Measurements from ENCODE around the gene SLC17A6. TPM values are rescaled to one million over a fixed set of nuclear protein-coding genes. Genes with fewer than 3 reads are reported as not detected.

SLC17A6 gene
- total RNA-seq, 1 donor from 2014 or later, result not detected

DNA sequence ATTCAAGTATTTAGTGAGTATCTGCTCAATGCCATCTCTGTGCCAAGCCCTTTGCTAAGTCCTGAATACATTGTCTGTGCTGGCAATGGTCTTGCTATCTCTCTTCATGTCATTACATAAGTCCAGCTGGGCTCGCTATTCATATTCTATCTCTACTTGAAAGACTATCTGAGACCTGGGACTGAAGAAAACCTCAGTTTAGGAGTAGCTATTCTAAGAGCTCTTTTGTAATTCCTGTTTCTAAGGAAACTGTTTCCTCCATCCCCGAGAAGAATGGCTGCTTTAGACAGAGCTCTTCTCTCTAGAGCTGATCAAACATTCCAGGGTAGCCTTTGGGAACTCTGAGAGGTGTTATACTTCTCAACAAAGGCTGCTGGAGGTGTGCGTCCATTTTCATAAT lies 33.0 kb downstream of the SLC17A6 start:
- ATAC-seq (ENCODE audit: poor library complexity) (no peak), DNase-seq (no peak)
- intact Hi-C loops (cut with DNase I), result no loop called here

DNA sequence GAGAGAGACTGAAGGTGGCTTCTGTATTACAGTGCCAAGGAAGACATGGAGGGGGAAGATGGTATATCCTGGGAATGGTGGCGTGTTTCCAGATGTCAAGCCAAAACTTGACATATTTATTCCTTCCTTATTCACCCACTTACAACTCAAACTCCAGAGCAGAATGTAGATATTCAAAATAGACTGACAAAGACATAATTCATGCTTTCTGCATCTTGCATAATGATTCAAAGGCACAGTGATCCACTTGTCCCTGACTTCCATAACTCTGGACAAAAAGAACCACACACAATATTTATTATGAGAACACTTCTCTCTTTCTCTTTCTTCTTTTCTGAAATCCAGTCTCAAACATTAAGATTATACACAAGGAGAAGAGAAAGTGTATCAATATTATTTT lies 48.9 kb downstream of the SLC17A6 start:
- ATAC-seq (ENCODE audit: poor library complexity), result no peak
- no peak for DNase-seq

DNA sequence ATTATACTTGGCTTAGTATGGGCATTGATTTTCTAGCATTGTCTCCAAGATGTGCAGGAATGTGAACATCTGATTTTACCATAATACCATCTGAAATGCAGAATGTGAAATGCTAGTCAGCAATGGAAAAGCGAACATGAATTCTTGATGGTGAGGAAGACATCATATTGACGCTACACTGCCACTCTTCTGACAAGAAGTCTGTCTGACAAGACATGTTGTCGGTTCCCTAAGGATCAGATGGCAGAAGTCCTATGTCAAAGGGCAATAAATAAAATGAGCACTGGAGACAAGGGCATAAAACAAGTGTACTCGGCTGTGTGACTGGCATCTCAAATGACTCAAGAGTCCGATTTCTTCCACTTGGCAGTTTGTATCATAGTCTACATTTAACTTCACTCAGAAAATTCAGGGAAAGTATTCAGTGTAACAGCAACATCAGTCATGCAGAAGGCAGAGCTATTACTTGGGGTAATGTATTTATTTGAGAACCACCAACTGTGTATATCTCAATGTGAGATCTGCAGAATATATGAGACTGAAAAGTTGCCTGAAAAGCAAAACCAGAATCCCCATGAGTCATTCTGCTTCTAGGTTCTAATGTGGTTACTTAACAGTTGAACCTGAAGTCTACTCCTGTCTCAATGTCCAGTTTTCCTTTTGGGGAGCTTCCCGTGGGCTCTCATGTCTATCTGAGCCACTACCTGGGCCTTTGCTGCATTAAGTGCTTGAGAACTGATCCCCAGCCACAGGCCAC lies 51.5 kb downstream of the SLC17A6 start:
- DNase-seq, result no peak
- intact Hi-C loops (cut with DNase I), result no loop called here
- no peak for ATAC-seq (ENCODE audit: poor library complexity)

More for the DNA sequence above, 48.9 kb downstream of the SLC17A6 start:
- intact Hi-C loops (cut with DNase I), result no loop called here

DNA sequence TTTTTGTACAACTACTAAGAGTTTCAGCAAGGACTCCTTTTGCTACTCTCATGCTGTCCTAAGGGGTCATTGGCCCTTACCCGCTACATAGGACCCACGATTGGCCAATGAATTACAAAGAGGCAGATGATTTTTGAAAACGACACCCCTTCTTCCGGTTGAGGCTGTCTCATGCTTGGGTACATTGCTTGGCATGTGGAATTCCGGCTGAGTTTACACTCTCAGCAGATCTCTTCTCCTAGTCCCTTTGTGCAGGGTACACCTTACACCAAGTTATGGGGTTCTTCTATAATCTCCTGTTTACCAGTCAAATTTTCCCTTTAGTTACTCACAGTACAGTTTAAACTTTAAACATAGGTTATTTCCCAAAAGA lies 52.1 kb downstream of the SLC17A6 start:
- intact Hi-C loops (cut with DNase I), result no loop called here
- ATAC-seq (ENCODE audit: poor library complexity) (no peak), DNase-seq (no peak)

DNA sequence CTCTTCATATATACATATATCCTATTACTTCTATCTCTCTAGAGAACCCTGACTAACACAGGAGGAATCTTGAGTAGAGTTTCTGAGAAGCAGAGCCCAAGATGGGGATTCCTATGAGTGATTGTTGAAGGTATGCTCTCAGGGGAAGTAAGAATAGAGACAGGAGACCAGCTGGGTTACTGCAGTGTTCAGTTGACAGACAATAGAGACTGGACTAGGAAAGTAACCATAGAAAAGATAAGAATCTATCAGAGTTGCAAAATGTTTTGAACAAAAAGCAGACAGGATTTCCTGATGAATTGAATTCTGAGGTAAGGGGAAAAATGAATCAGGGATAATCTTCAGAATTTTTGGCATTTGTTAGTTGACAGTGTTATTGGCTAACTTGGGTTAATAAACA lies 54.4 kb downstream of the SLC17A6 start:
- intact Hi-C loops (cut with DNase I), result no loop called here
- no peak for ATAC-seq (ENCODE audit: poor library complexity)
- DNase-seq, result no peak

DNA sequence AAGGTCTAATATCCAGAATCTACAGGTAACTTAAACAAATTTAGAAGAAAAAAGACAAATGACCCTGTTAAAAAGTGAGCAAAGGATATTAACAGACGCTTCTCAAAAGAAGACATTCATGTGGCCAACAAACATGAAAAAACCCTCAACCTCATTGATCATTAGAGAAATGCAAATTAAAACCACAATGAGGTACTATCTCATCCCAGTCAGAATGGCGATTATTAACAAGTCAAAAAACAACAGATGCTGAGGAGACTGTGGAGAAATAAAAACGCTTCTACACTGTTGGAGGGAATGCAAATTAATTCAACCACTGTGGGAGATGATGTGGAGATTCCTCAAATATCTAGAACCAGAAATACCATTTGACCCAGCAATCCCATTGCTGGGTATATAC lies 67.2 kb downstream of the SLC17A6 start:
- intact Hi-C loops (cut with DNase I), result no loop called here
- ATAC-seq (ENCODE audit: poor library complexity) (no peak), DNase-seq (no peak)

DNA sequence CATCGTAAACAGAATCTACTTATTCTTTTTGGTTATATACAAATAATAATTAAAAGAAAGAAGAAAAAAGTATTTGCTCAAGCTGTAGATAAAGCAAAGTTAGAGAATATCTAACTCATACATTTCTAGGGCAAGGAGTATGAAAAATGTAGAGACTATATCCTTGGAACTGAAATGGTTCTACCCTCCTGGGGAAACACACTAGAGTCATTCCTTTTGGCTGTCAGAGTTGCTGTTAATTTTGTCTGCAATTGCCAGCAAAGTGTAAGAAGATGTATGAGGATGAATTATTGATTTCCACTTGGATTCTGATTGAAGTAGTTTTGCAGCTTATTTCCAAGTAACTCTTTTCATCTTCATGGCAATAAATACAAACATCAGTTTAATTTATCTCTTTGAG lies 69.1 kb downstream of the SLC17A6 start:
- ATAC-seq (ENCODE audit: poor library complexity) (no peak), DNase-seq (no peak)
- intact Hi-C loops (cut with DNase I), result no loop called here

DNA sequence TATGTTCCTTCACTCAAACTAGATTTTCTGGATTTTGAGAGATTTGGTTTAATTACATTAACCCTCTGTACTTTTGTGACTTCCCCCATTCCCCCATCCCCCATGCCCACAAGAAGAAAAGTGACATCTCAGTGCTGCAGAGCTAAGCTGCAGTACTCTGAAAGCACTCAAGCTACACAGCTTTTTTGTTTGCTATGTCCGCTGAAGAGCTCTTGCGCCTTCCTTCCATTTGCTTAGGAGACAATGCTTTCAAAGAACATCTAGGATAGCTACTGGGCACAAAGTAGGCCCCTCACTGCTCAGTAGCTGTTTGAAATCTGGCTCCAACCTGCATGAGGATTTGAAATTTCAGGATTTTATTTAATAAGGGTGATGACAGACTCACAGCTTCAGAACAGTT lies 69.7 kb downstream of the SLC17A6 start:
- intact Hi-C loops (cut with DNase I), result no loop called here
- ATAC-seq (ENCODE audit: poor library complexity), result no peak
- DNase-seq, result no peak

DNA sequence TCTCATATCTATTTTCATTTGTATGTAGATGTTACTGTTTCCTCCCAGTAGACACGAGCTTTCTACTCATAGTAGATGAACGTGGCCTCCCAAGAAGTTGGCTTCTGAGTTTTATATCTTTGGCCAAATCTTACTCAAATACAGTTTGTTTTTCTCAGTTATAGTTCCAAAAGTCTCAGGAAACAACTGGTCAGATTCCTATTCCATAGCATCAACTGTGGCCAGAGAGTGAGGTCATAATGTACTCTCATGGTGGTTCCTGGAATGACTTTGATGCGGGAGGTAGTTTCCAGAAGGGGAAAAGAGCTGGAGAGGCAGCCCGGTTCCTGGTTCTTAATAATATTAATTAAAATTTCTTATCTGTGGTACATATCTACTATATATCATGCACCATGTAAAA lies 77.3 kb downstream of the SLC17A6 start:
- intact Hi-C loops (cut with DNase I), result no loop called here
- ATAC-seq (ENCODE audit: poor library complexity) (no peak), DNase-seq (no peak)

DNA sequence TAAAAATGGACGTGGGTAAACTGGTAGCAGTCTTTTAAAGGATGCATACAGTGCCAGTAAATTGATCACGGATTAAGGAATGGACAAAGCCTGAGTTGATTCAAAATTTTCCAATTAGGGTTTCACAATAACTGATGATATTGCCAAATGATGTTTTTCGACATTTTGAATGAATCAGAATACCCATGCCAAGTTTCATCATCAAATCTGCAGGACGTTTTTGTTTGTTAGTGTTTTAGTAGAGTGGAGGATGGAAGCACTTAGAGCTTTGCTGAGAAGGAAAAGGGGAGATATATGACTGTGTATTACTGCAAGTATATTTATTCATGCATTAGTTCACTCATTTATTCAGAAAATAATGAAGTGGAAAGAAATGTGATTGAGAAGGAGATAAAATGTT lies 78.3 kb downstream of the SLC17A6 start:
- ATAC-seq (ENCODE audit: poor library complexity) (no peak), DNase-seq (no peak)
- intact Hi-C loops (cut with DNase I), result no loop called here

DNA sequence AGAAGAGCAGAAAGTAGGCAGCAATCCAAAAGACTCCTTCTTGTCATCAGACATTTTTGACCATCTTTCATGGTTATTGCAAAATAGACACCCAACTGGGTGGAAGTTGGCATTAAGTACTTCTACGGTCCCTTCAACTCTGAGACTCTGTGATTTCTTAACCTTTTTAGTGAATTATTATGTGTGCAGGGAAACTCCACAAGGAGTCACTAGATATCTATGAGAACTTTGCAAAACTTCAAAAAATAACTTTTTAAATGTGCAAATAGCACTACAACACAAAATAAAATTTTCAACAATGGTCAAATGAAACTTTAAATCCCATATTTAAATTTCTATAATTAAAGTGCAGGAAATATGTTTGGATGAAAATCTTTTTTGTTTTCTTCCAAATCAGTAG lies 88.7 kb downstream of the SLC17A6 start:
- intact Hi-C loops (cut with DNase I), result no loop called here
- no peak for ATAC-seq (ENCODE audit: poor library complexity)

More for the DNA sequence above, 88.7 kb downstream of the SLC17A6 start:
- DNase-seq, result no peak

Other genes with a start within 250 kb of the SLC17A6 start
- 68.9 TPM for gene ANO5, start 145.3 kb upstream of the SLC17A6 start, total RNA-seq